Fibroblast of gingiva (primary cell): Measurements from ENCODE around the gene PPFIA4.
"Not testable (repeated sequence)": the region's sequence is repeated elsewhere in the genome, so short reads cannot be mapped to it uniquely, and the experiment has no call there.

ENCODE experiments used
- DNase-seq: peaks from one replicate; pipeline ENCODE4 v3.0.0-alpha.2; 2011; ENCODE audit warnings: low read depth

Gene PPFIA4

GRCh38 chr1:203017061-203017460, 9.2 kb upstream of the PPFIA4 start:
- DNase-seq = no peak

DNA sequence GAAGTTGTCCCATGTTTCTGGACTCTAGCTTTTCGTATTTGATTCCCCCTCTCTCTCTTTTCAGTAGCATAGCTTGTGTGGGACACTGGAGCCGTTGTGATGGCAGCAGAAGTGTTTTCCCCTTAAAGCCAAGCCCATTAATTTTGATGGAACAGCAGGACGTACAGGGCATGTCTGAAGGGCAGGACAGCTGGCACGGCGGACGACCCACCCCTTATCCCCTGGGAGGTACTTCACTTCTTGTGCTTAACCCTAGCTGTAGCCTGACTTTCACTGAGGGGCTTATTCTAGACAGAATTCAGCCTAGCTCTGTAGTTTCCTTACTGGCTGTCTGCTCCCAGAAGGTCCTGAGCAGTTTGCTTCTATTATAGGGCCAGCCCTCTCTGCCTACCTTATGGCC, 8.6 kb upstream of the PPFIA4 start:
- DNase-seq = no peak

DNA sequence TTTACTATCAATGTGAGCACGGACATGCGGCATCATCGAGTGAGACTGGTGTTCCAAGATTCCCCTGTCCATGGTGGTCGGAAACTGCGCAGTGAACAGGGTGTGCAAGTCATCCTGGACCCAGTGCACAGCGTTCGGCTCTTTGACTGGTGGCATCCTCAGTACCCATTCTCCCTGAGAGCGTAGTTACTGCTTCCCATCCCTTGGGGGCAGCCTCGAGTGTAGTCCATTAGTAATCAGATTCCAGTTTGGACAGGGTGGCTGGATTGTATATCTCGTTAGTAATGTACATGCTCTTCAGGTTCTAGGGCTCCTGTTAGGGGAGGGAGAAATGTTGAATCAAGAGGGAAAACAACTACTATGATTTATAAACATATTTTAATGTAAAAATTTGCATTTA, 3.4 kb upstream of the PPFIA4 start:
- not testable (repeated sequence) for DNase-seq

- no peak for DNase-seq
Measured at GRCh38 chr1:203025686-203026030, 633 bp upstream of the PPFIA4 start.

DNA sequence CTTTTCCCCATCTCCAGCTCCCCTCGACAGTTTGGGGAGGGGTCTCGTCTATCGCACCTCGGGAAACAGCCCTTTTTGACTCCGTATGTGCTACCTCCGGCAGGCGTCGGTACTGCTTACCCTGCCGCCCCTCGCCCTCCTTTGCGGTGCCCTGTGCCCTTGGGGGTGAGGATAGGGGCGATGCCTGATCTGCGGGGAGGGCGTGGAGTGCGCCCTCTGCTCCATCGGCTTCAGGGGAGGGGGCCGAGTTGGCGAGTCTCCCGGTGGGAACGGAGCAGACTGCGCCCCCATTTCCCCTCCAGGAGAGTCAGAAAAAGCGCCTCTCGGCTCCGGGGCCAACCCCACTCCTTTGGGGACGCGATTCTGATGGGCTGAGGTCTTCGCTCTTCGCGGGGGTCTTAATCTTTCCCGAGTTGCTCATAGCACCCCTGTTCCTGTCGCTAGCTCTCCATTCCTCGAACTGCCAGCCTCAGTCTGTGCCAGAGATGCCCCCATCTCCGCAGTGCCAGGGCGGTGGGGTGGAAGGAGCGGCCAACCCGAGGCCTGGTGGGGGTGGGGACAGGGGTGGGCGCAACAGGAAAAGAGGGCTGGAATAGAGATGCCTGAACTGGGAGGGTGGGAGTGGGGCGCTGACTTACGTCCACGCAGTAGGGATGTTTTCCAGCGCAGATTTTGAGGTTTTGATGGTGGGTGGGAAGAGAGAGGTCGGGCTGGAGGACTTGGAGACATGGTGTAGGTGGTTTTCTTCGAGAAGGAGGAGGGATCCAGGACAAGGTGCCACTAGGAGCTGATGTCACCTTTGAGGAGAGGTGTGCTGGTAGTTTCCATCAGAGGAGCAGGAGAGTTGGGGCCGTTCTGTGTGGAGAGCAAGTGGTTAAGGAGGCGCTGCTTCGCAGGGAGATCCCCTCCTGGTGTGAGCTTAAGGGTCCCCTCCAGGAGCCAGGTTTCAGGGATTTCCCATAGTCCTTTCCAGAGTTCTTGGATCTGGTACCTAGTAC, 674 bp downstream of the PPFIA4 start:
- no peak for DNase-seq

GRCh38 chr1:203028067-203028783, 1.9 kb downstream of the PPFIA4 start:
- DNase-seq = no peak

GRCh38 chr1:203028784-203029553, 2.7 kb downstream of the PPFIA4 start:
- no peak for DNase-seq

DNA sequence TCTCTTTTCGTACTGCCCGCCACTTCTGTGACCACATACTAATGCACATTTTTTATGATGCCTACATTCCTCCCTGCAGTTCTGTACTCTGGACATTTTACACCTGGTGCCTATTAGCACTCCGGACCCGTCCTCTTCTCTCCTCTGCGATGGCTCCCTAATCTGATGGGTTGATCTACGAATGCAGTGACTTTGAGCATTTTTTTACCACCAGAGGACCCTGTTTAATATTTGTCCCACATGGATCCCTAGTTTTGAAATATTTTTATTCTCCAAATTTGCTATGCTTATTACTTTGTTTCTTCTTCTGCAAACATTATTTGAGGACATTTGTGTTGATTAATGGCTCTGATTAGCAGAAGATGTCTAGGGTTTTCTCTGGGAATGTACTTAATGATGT, 5.2 kb downstream of the PPFIA4 start:
- no peak for DNase-seq

DNA sequence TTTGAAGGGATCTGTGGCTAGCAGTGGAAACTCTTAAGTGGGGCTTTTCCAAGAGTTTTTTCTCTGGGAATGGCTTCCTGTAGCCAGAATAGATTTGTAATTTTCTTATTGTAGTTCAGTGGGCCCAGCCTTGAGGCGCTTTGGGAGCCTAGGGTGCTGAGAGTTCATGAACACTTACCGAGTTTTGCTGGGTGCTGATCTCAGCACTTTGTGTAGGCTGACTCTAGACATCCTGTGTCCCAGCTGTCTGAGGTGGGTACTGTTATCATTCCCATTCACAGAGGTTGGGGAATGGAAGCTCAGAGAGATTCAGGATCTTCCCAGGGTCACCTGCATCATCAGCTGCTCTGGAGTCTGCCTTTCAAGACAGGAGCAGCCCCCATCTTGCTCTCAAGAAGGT, 7.0 kb downstream of the PPFIA4 start:
- DNase-seq = no peak

GRCh38 chr1:203033917-203034316, 7.6 kb downstream of the PPFIA4 start:
- no peak for DNase-seq

DNA sequence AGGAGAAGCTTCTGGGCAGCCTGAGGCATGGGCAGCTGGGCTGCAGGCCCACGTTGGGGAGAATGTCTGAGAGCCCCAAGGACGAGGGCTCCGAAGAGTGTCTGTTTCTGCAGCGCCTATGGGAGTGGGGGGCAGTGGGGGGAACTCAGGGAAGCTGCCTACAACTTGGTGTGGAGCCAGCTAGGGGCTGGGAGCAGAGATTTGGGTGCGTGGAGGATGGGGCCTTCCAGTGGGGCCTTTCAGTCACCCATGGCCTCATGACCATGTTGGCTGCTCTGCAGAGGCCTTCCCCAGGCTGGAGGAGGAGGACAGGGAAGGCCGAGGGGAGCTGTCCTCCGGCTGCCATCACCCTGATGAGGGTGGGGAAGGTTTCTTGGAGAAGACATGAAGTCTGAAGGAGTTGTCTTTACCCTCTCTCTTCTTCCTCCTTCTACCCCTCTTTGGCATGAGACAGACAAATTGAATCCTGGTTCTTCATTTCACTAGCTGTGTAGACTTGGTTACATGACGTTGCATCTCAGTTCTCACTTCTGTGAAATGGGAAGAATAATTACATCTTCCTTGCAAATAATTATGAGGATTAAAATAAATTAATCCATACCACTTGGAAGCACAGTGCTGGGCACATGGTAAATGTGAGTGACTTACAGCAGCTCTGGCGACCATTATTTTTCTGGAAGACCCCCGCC, 8.3 kb downstream of the PPFIA4 start:
- no peak for DNase-seq

GRCh38 chr1:203035111-203036000, 9.1 kb downstream of the PPFIA4 start:
- DNase-seq = no peak

GRCh38 chr1:203036135-203036534, 9.8 kb downstream of the PPFIA4 start:
- no peak for DNase-seq

GRCh38 chr1:203036537-203036936, 10.2 kb downstream of the PPFIA4 start:
- DNase-seq = no peak

GRCh38 chr1:203037509-203038190, 11.4 kb downstream of the PPFIA4 start:
- no peak for DNase-seq

- DNase-seq = peak; percentile 69
Measured at GRCh38 chr1:203038217-203038741, 12.0 kb downstream of the PPFIA4 start.

DNA sequence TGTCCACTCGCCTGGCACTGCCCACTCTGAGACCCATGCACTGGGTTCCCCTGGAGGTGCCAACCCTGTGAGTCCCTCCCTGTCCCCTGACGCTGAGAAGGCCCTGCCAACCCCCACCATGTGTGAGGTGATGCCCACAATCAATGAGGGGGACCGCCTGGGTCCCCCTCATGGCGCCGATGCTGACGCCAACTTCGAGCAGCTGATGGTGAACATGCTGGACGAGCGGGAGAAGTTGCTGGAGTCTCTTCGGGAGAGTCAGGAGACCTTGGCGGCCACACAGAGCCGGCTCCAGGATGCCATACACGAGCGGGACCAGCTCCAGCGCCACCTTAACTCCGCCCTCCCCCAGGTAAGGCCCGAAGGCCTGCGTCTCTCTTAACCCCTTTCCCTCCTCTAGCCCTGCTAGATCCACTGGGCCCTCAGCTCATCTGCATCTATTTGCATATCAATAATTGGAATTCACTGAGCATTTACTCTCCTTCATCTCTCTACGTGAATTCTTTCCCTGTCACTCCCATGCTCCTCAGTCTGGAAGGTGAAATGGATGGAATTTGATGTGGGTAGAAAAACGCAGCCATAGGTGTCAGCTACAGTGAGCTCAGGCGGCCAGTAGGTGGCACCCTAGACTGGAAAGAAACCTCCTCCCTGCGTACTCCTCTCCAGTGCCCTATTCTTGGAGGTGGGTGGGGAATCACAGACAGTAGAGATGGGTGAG, 12.8 kb downstream of the PPFIA4 start:
- DNase-seq = peak; percentile 50

GRCh38 chr1:203039609-203040512, 13.6 kb downstream of the PPFIA4 start:
- DNase-seq = no peak
